ENCODE data around the gene GCFC2. TPM values are rescaled to one million over a fixed set of nuclear protein-coding genes. Genes with fewer than 3 reads are reported as not detected.
"Not testable (repeated sequence)": the region's sequence is repeated elsewhere in the genome, so short reads cannot be mapped to it uniquely, and the experiment has no call there.

Gene GCFC2
- total RNA-seq, result 11.3 and 14.6 TPM in 2 replicates

DNA sequence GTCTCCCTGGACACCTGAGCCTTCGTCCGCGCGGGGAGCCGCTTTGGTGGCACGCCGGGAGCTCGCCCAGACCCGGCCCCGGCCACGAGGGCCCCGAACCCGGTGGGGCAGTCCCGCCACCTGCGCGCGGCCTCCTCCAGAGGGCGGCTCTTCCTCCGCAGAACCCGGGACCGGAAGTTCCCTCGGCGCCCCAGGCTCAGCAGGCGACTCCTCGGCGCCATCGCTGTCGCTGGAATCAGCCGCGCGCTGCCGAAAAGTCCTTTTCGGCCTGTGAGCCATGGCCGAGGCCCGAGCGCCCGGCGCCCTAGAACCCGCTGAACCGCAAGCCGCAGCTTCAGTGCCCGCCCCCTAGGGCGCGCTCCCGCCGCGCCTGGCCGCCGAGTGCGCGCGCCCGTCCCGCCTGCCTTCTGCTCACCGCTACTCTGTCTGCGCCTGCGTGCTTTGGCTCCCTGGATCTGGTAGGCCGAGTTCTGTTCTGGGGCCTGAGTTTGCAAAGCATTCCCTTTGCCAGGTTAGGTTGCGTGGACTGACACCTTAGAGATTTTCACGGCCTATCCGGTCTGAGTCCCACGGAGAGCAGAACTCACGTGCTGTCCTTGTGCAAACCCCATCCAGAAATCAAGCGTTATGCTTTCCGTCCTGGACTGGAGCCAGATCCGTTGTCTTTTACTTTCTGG lies at the start of gene GCFC2:
GCFC2 (minus strand) TSS at position 339 of the 677 bp plus-strand sequence; CDS start at position 279, 60 bp downstream.
- DNase-seq (ENCODE audit: low read depth), result peak; percentile 70

- no peak for DNase-seq (ENCODE audit: low read depth)
Measured at GRCh38 chr2:75752828-75753227, 42.1 kb upstream of the GCFC2 start.

DNA sequence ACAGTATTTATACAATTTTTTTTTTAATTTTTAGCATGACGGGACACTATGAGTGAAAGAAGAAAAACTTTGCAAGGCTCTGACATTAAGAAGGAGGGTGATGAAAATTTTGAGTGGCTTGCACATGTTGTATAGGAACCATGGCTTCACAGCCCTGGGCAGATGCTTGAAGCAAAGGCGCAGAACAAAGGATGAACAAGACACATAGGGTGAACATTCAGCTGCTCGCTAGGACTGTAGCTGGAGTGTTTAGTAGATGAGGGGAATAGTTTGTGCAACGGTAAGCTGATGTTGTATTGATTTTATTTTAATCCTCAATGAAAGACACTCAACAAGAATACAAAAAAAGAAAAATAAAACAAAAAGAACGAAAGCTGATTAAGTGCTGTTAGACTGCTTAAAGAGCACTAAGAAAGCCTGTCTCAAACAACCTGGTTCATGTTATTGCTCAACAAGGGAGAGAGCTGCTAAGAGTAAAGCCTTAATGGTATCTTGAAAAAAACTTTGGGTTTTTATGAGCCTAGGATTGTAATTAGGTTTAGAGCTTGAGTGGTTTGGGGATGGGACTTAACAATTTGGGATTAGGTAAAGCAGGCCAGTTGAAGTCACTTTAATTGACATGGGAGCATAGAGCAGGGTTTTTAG lies 41.2 kb upstream of the GCFC2 start:
- DNase-seq (ENCODE audit: low read depth), result no peak

GRCh38 chr2:75751360-75751759 lies 40.6 kb upstream of the GCFC2 start:
- DNase-seq (ENCODE audit: low read depth), result no peak

DNA sequence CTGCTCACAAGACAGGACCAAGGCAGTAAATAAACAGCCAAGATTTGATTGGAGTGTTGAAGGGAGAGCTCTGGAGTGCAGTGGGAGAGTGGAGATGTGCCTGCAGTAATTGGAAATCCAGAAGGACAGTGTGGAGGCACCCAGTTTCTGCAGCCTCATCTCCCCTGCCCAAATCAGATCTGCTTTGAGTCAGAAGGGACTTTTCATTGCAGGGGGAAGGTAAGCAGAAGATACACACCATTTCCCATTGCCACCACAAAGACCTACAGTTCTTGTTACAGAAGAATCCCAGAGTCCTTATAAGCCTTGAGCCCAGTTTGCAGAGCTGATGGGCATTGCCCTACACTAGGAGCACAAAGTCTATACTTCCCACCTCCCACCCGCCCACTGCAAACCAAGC lies 27.2 kb upstream of the GCFC2 start:
- DNase-seq (ENCODE audit: low read depth), result no peak

DNA sequence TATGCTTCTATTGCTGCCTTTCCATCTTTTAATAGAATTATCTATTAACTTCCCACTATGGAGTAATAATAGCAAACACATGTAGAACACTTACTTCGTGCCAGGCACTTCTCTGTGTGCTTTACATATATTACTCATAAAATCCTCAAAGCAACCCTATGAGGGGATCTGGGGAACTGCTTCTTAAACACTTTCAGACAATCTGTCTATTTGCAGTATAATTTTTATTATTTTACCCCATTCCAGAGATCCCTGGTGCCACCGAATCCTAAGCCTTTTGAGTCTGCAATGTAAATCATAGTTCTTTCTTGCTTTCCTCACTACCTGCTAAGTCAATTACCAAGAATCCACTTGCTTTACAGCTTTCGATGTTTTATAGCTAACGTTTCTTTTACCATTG lies 25.6 kb upstream of the GCFC2 start:
- DNase-seq (ENCODE audit: low read depth), result no peak

DNA sequence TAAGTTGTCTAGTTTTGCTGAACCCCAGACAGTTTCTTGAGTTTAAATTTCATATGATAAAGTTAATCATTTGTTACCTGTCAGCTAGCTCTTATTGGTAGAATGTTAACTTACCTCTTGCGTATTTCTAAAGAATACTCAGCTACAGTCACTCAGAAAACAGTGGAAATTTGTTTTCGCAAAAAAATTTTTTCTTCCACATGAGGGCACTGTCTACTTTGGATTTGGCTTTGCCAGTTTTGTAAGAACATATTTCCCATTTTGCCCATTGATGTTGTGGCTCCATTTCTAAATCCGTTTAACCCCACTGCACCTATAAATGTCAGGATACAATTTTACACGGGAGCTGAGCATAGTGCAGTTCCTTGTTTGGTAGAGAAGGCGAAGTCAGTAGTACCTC lies 19.1 kb upstream of the GCFC2 start:
- DNase-seq (ENCODE audit: low read depth), result peak; percentile 26

DNA sequence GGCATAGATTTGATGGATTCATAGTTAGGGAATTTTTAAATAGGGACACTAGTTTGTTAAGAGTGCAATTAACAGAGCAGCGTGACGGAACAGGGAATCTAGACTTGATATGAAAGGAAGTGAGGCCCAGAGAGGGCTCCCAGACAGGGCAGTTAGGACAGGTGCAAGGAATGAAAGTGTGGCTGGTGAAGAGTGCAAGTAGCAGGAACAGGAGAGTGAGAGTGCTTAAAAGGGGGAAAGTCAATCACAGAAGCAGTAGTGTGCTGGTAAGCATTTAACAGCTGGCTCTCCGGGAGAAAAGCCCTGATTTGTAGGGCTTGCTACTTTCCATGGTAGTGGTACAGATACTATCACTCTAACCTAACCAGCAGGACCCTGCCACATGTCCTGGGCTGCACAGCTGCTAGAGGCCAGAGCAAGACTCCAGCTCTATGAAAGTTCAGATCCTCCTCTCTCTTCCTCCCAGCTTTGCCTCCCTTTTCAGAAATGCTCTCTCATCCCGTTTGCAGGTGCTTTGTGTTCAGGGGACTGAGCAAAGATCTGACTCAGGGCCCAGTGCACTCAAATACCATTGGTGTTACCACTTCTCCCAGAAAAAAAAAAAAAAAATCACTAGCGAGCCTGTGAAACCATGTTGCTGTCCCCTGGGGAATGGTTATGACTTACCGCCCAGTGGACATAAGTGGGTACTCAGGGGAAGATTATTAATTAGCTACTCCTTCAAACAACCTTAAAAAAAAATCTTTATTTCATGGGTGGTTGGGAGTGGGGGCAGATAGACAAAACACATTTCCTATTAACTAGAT lies 18.1 kb upstream of the GCFC2 start:
- DNase-seq (ENCODE audit: low read depth), result no peak

- DNase-seq (ENCODE audit: low read depth), result no peak
Measured at GRCh38 chr2:75722687-75723086, 12.0 kb upstream of the GCFC2 start.

GRCh38 chr2:75720525-75720924 lies 9.8 kb upstream of the GCFC2 start:
- no peak for DNase-seq (ENCODE audit: low read depth)

DNA sequence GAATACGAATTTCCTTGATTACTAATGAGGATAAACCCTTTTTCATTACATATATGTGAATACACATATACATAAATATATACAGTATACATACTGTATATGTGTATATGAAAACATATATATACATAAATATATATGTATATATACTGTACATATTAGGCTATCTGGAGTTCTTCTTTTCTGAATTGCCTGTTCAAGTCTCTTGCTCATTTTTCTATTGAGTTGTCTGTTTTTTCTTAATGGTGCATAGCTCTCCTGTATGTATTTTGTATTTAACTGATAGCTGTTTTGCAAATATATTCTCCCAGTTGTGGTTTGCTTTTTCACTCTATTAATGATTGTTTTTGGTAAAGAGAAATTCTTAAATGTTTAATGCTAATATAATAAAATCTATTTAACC lies 8.9 kb upstream of the GCFC2 start:
- DNase-seq (ENCODE audit: low read depth), result no peak

DNA sequence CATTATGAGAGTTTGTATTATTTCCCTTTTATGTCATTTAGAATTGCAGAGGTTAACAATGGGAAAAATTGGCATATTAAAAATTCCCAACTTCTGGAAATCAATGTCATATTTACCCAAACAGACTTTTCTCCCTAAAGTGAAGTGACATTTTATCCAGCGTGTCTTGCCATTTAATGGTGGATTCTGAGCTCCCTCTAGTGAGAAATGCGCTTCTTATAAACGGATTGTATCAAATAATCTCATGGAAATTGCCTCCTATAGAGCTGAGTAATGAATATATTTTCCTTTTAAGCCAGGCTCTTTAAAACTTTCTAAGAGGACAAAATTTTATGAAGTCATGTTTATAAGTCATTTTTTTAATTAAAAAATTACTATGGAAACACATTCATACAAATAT lies 5.7 kb upstream of the GCFC2 start:
- DNase-seq (ENCODE audit: low read depth), result no peak

- DNase-seq (ENCODE audit: low read depth), result not testable (repeated sequence)
Measured at GRCh38 chr2:75711590-75711989, 875 bp upstream of the GCFC2 start.

DNA sequence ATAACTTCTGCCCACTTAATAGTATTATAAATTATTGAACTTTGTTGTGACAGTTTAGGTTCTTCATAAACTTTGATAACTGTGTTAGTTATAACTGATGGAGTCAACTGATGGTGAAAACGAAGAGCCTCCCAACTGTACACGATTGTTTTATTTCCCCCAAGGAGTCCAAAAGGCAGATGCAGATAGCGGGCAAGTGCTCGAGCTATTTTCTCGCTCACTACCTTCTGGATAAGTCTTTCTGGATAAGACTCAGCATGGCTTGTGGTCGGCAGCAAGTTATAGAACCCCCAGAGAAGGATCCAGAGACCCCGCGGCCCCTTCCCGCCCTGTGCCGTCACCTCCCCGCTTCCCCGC lies 517 bp downstream of the GCFC2 start:
- DNase-seq (ENCODE audit: low read depth), result no peak

DNA sequence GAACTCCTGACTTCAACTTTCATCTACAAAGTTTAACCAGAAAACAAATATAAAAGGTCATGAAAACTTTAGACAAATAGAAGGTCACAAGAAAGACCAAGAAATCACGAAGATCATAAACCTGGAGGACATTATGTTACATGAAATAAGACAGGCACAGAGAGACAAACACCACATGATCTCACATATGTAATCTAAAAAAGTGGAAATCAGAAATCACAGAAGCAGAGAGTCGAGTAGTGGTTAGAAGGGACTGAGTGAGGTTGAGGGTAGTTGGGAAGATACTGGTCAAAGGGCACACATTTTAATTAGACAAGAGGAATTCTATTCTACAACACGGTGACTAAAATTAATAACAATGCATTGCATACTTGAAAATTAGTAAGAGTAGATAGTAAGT lies 1.4 kb downstream of the GCFC2 start:
- DNase-seq (ENCODE audit: low read depth), result no peak

DNA sequence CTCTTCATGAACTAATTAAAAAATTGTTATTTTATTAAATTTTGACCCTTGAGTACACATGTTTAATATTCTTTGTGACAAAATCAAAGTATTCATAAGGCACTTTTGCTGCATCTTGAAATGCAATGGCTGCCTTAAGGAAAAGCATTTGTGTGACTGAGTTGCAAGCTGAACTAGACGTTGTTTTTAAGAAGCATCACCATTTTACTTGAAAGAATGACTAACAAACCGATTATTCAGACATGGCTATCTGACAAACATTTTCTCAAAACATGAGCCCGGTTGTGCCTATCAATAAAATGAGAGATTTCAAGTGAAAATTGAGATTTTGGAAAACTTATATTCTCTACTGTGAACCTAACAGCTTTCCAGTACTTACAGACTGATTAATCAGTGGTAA lies 2.8 kb downstream of the GCFC2 start:
- DNase-seq (ENCODE audit: low read depth), result no peak

- no peak for DNase-seq (ENCODE audit: low read depth)
Measured at GRCh38 chr2:75705921-75706320, 4.8 kb downstream of the GCFC2 start.

GRCh38 chr2:75703589-75704287 lies 7.0 kb downstream of the GCFC2 start:
- DNase-seq (ENCODE audit: low read depth), result no peak

DNA sequence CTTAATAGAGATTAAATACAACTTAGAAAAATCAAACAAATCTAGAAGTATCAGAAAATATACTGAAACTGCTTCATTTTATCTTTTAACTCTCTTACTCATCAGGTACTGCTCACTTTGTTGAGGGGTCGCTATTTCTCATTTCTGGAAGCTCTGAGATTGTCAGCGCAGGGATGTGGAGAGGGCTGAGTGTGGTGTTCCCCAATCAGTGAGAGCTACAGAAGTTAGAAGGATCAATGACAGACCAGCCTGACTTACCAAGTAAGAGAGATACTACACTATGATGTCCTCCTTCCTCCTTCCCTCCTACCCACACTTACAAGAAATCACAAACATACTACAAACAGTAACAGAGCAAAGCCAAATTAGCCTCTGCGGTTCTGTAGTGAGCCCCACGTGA lies 8.1 kb downstream of the GCFC2 start:
- DNase-seq (ENCODE audit: low read depth), result no peak

GRCh38 chr2:75698918-75699317 lies 11.8 kb downstream of the GCFC2 start:
- no peak for DNase-seq (ENCODE audit: low read depth)

DNA sequence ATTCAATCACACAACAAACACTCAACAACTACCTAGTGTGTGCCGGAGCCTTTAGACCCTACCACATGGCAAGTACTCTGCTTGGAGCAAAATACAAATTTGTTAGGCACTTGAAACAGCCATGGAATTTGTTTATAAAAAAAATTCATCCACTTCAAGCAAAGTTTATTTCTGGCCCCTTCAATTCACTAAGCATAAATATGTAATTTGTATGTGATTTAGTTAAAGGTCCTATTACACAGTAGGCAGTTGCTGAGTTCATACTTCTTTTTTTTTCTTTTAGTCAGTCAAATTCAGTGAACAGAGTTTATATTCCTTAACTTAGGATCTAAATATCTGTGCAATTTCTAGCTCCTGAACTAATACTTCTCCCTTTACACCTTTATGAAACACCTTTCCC lies 22.5 kb downstream of the GCFC2 start:
- DNase-seq (ENCODE audit: low read depth), result no peak

GRCh38 chr2:75683430-75683829 lies 27.3 kb downstream of the GCFC2 start:
- DNase-seq (ENCODE audit: low read depth), result not testable (repeated sequence)
